Endothelial cell (in vitro differentiated cells): Measurements from ENCODE around the gene SH2D7. TPM values are rescaled to one million over a fixed set of nuclear protein-coding genes. Genes with fewer than 3 reads are reported as not detected.

Source experiments
- DNase-seq: peaks from one replicate; pipeline ENCODE4 v3.0.0; 2021; ENCODE audit warnings: low spot score
- H3K27ac Mint-ChIP-seq: one replicate; pipeline ENCODE4 v1.8.0; 2021; ENCODE audit warnings: mixed read lengths, inconsistent platforms; ENCODE audit not compliant: unreplicated experiment
- H3K27me3 Mint-ChIP-seq: one replicate; pipeline ENCODE4 v1.8.0; 2021; ENCODE audit warnings: mild to moderate bottlenecking, moderate library complexity, mixed read lengths, inconsistent platforms; ENCODE audit not compliant: unreplicated experiment
- H3K36me3 Mint-ChIP-seq: one replicate; pipeline ENCODE4 v1.8.0; 2021; ENCODE audit warnings: mild to moderate bottlenecking, low read depth, mixed read lengths, inconsistent platforms; ENCODE audit not compliant: unreplicated experiment
- H3K4me1 Mint-ChIP-seq: one replicate; pipeline ENCODE4 v1.8.0; 2021; ENCODE audit warnings: mild to moderate bottlenecking, mixed read lengths, inconsistent platforms; ENCODE audit not compliant: unreplicated experiment
- H3K4me3 Mint-ChIP-seq: one replicate; pipeline ENCODE4 v1.8.0; 2021; ENCODE audit warnings: mild to moderate bottlenecking, mixed read lengths, inconsistent platforms; ENCODE audit not compliant: unreplicated experiment
- H3K9me3 Mint-ChIP-seq: one replicate; pipeline ENCODE4 v1.8.0; 2021; ENCODE audit warnings: mixed read lengths, inconsistent platforms; ENCODE audit not compliant: unreplicated experiment
- total RNA-seq: library from RNA; stranded (reverse); fragmentation: NEBNext Ultra II Directional; extraction: Animal tissue kit (Norgen Biotek cat#: 25700); gene quantifications from one replicate; pipeline ENCODE4 v1.2.1, GENCODE V29; 2021; ENCODE audit not compliant: unreplicated experiment
- TF ChIP-seq, protein P1 (sequence below): fragments of 200-600 bp; sonication (generic); IDR thresholded peaks from one replicate; pipeline ENCODE4 v1.5.0; 2021; ENCODE audit warnings: antibody characterized with exemption; ENCODE audit not compliant: unreplicated experiment

Gene SH2D7
- total RNA-seq, 1 donor from 2014 or later = not detected

DNA sequence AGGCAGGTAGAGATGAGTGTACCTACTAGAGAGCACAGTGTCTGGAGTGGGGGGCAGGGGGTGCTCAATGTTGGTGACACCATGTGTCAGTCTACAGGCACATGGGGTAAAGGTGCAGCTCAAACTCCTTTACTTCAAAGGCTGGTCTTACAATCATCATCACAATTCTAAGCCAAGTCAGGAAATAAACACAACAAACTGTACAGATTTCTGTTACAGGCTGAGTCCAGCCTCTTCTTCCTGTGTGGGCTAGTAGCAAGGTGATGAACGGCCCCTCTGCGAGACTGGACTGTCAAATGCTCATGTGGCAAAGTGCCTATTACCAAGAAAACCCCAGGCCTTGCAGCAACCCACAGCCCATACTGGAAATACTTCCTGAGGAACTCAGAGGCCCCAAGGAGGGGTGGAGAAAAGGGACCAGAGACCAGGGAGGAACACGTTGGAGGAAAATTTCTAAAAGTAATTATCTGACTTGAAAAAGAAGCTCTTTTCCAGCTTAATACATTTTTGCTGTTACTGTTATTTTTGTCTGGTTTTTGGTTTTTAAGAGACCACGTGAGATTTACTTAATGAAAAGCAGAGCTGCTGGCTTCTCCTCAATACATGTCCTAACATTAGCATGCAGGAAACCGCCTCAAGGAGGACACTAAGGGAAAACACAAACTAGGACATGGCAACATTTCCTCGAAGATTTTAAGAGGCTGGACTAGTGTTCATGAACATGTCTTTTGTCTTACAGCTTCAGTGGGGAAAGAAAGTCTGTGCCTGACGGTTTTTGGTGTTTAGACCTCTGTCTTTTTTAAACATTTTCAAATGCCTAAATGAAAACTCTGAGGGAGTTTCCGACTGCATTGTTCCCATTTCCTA is 44.4 kb upstream of the SH2D7 start:
- TF ChIP-seq, protein P1, sequence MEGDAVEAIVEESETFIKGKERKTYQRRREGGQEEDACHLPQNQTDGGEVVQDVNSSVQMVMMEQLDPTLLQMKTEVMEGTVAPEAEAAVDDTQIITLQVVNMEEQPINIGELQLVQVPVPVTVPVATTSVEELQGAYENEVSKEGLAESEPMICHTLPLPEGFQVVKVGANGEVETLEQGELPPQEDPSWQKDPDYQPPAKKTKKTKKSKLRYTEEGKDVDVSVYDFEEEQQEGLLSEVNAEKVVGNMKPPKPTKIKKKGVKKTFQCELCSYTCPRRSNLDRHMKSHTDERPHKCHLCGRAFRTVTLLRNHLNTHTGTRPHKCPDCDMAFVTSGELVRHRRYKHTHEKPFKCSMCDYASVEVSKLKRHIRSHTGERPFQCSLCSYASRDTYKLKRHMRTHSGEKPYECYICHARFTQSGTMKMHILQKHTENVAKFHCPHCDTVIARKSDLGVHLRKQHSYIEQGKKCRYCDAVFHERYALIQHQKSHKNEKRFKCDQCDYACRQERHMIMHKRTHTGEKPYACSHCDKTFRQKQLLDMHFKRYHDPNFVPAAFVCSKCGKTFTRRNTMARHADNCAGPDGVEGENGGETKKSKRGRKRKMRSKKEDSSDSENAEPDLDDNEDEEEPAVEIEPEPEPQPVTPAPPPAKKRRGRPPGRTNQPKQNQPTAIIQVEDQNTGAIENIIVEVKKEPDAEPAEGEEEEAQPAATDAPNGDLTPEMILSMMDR = no peak
- Mint-ChIP-seq H3K4me1 (peaks cover 50% of the 10 kb centered on the region), H3K27me3 (no peaks in the 10 kb centered on the region), H3K4me3 (no peak overlapping the region), H3K36me3 (no peaks in the 10 kb centered on the region), H3K9me3 (no peaks in the 10 kb centered on the region), H3K27ac (no peak overlapping the region)
- no peak for DNase-seq

DNA sequence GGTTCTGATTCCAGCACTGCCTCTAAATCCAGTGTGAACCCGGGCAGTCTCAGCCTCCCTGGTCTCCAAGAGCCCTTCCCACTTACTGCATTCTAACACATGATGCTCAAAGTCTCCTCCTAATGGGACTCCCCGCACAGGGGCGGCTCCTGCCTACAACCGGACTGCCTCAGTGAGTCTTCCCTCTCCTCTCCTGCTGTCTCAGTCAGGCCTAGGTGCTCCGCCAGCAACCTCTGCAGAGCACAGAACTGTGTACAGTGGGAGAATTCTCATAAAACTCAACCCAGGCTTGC is 43.8 kb upstream of the SH2D7 start:
- TF ChIP-seq, protein P1 = no peak
- H3K36me3 Mint-ChIP-seq = no peaks in the 10 kb centered on the region
- no peak for DNase-seq
- H3K4me1 Mint-ChIP-seq = peaks cover 50% of the 10 kb centered on the region
- H3K4me3 Mint-ChIP-seq = no peak overlapping the region
- no peak overlapping the region for H3K27ac Mint-ChIP-seq
- no peaks in the 10 kb centered on the region for H3K9me3 Mint-ChIP-seq
- H3K27me3 Mint-ChIP-seq = no peaks in the 10 kb centered on the region

DNA sequence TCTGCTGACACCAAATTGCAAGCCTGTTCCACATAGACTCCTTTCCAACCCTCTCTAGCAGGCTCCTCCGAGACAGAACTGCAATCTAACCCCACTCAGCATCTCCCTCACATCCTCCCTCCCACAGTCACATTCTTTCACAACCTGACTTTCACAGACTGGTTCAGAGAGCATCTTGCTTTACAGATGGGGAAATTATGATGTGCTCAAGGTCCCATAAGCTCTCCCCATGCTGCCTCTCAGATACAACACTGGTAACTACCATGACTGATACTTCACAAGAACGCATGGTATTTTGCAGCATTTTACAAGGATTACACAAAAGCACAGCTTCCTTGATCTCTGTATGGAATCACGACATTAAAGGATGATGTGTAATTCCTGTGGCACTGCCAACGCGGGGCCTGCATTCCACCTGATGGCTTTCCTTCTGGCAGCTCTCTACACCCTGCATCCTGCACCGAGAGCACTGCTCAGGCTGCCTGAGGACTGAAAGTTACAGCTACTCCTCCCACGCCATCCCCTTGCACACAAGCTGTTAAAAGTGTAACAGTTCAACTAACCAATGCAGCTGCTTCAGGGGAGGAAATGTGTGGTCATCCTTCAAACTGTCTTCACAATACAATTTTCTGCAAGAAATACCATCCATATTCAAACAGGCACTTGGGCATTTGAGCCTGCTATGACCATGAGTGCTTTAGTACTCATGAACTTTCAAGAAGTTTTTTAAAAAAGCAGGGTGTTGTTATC is 42.5 kb upstream of the SH2D7 start:
- H3K27me3 Mint-ChIP-seq = no peaks in the 10 kb centered on the region
- H3K27ac Mint-ChIP-seq = no peak overlapping the region
- H3K4me1 Mint-ChIP-seq = peaks cover 50% of the 10 kb centered on the region
- no peak overlapping the region for H3K4me3 Mint-ChIP-seq
- no peaks in the 10 kb centered on the region for H3K36me3 Mint-ChIP-seq
- TF ChIP-seq, protein P1 = no peak
- DNase-seq = no peak
- H3K9me3 Mint-ChIP-seq = no peaks in the 10 kb centered on the region

DNA sequence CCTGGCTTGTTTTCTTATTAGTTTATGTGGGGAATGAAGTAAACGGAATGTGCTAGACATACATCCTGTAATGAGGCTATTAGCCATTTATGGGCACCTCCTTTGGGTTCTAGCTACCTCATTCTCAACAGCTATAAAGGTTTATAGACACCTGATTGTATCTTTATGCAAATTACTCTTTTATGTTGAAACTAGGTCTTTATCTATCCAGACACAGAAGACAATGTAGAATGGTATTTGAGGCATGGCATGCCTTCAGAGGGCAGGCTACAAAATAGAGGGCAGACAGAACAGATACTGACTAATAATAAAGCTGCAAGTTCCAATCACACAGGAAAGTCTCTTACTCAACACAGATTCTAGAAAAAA is 41.9 kb upstream of the SH2D7 start:
- Mint-ChIP-seq H3K9me3 (no peaks in the 10 kb centered on the region), H3K27me3 (no peaks in the 10 kb centered on the region), H3K4me1 (peaks cover 50% of the 10 kb centered on the region), H3K27ac (no peak overlapping the region), H3K36me3 (no peaks in the 10 kb centered on the region), H3K4me3 (no peak overlapping the region)
- TF ChIP-seq, protein P1 = no peak
- no peak for DNase-seq

DNA sequence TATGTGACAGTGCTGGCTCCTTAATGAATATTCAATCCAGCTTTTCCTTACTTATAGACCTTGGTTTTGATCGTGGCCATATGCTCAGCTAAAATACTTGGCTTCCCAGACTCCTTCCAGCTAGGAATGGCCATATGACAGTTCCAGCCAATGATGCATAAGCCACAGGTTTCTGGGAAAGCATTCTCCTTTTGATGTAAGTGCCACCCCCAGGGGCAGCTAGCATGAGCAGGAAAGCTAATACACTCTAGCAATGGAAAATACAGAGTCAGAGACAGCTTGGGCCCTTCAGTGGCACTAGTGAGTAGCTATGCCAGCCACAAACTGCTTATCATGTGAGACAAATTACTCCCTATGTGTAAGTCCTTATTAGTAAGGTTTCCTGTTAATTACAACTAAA is 41.5 kb upstream of the SH2D7 start:
- Mint-ChIP-seq H3K9me3 (no peaks in the 10 kb centered on the region), H3K27me3 (peaks cover 1% of the 10 kb centered on the region), H3K27ac (no peak overlapping the region), H3K4me1 (peaks cover 52% of the 10 kb centered on the region), H3K36me3 (no peaks in the 10 kb centered on the region), H3K4me3 (no peak overlapping the region)
- TF ChIP-seq, protein P1 = no peak
- no peak for DNase-seq
